ENCODE data around the gene HHAT.

HHAT gene

GRCh38 chr1:210358626-210359025 is 29.9 kb downstream of the HHAT start:
- TF ChIP-seq POLR2A (IDR thresholded peaks at IDR 0.05; ENCODE audit: low read length) (no peak), GATA1 (IDR thresholded peaks at IDR 0.05; ENCODE audit: low read depth, low read length) (no peak)
- DNase-seq, result no peak

- DNase-seq, result no peak
- TF ChIP-seq GATA1 (IDR thresholded peaks at IDR 0.05; ENCODE audit: low read depth, low read length) (no peak), POLR2A (IDR thresholded peaks at IDR 0.05; ENCODE audit: low read length) (no peak)
These were observed 30.6 kb downstream of the HHAT start for GRCh38 chr1:210359255-210359654.

GRCh38 chr1:210360852-210361477 is 32.3 kb downstream of the HHAT start:
- TF ChIP-seq POLR2A (IDR thresholded peaks at IDR 0.05; ENCODE audit: low read length) (no peak), GATA1 (IDR thresholded peaks at IDR 0.05; ENCODE audit: low read depth, low read length) (no peak)
- no peak for DNase-seq

GRCh38 chr1:210361665-210362064 is 33.0 kb downstream of the HHAT start:
- TF ChIP-seq POLR2A (IDR thresholded peaks at IDR 0.05; ENCODE audit: low read length) (no peak), GATA1 (IDR thresholded peaks at IDR 0.05; ENCODE audit: low read depth, low read length) (no peak)
- DNase-seq, result no peak

GRCh38 chr1:210362526-210362925 is 33.8 kb downstream of the HHAT start:
- DNase-seq, result no peak
- TF ChIP-seq POLR2A (IDR thresholded peaks at IDR 0.05; ENCODE audit: low read length) (no peak), GATA1 (IDR thresholded peaks at IDR 0.05; ENCODE audit: low read depth, low read length) (no peak)

- TF ChIP-seq GATA1 (IDR thresholded peaks at IDR 0.05; ENCODE audit: low read depth, low read length) (no peak), POLR2A (IDR thresholded peaks at IDR 0.05; ENCODE audit: low read length) (no peak)
These were observed 34.4 kb downstream of the HHAT start for GRCh38 chr1:210363119-210363518.

GRCh38 chr1:210364479-210364878 is 35.8 kb downstream of the HHAT start:
- no peak for TF ChIP-seq POLR2A (IDR thresholded peaks at IDR 0.05; ENCODE audit: low read length)
- TF ChIP-seq GATA1 (IDR thresholded peaks at IDR 0.05; ENCODE audit: low read depth, low read length), result no peak
- DNase-seq, result no peak

More at GRCh38 chr1:210363119-210363518, 34.4 kb downstream of the HHAT start:
- no peak for DNase-seq

- no peak for DNase-seq
- no peak for TF ChIP-seq GATA1 (IDR thresholded peaks at IDR 0.05; ENCODE audit: low read depth, low read length)
- no peak for TF ChIP-seq POLR2A (IDR thresholded peaks at IDR 0.05; ENCODE audit: low read length)
These were observed 38.1 kb downstream of the HHAT start for GRCh38 chr1:210366767-210367166.

GRCh38 chr1:210367566-210367965 is 38.9 kb downstream of the HHAT start:
- TF ChIP-seq POLR2A (IDR thresholded peaks at IDR 0.05; ENCODE audit: low read length) (no peak), GATA1 (IDR thresholded peaks at IDR 0.05; ENCODE audit: low read depth, low read length) (no peak)
- DNase-seq, result no peak

- no peak for DNase-seq
- no peak for TF ChIP-seq GATA1 (IDR thresholded peaks at IDR 0.05; ENCODE audit: low read depth, low read length)
- no peak for TF ChIP-seq POLR2A (IDR thresholded peaks at IDR 0.05; ENCODE audit: low read length)
These were observed 40.7 kb downstream of the HHAT start for GRCh38 chr1:210369425-210369824.

- no peak for DNase-seq
- no peak for TF ChIP-seq GATA1 (IDR thresholded peaks at IDR 0.05; ENCODE audit: low read depth, low read length)
- no peak for TF ChIP-seq POLR2A (IDR thresholded peaks at IDR 0.05; ENCODE audit: low read length)
These were observed 43.2 kb downstream of the HHAT start for GRCh38 chr1:210371916-210372315.

GRCh38 chr1:210372491-210372890 is 43.8 kb downstream of the HHAT start:
- no peak for TF ChIP-seq GATA1 (IDR thresholded peaks at IDR 0.05; ENCODE audit: low read depth, low read length)
- DNase-seq, result no peak

- DNase-seq, result no peak
- TF ChIP-seq POLR2A (IDR thresholded peaks at IDR 0.05; ENCODE audit: low read length) (no peak), GATA1 (IDR thresholded peaks at IDR 0.05; ENCODE audit: low read depth, low read length) (no peak)
These were observed 44.4 kb downstream of the HHAT start for GRCh38 chr1:210372931-210373627.

- no peak for TF ChIP-seq GATA1 (IDR thresholded peaks at IDR 0.05; ENCODE audit: low read depth, low read length)
- TF ChIP-seq POLR2A (IDR thresholded peaks at IDR 0.05; ENCODE audit: low read length), result no peak
- DNase-seq, result no peak
These were observed 44.9 kb downstream of the HHAT start for GRCh38 chr1:210373628-210373877.

- no peak for TF ChIP-seq GATA1 (IDR thresholded peaks at IDR 0.05; ENCODE audit: low read depth, low read length)
- peak; percentile 44 for TF ChIP-seq POLR2A (IDR thresholded peaks at IDR 0.05; ENCODE audit: low read length)
- peak; percentile 58 to 77 for DNase-seq
These were observed 45.3 kb downstream of the HHAT start for GRCh38 chr1:210373878-210374599.
